HT-29 (cell line): ENCODE results near the gene EDN2. TPM values are rescaled to one million over a fixed set of nuclear protein-coding genes. Genes with fewer than 3 reads are reported as not detected.

Source experiments
- DNase-seq: peaks from one replicate; pipeline ENCODE4 v3.0.0-alpha.2; 2015; ENCODE audit warnings: low spot score
- small RNA-seq: library from RNA; depleted of rRNA; stranded (forward); fragments of <200 nt; gene quantifications from one replicate; pipeline ENCODE3, GENCODE V24; 2014
- total RNA-seq: library from RNA; depleted of rRNA; stranded (reverse); fragments of >200 nt; shearing (Covaris generic); gene quantifications from 2 replicates; pipeline ENCODE4 v1.2.3, GENCODE V29; 2014; rRNA removed

EDN2 gene
- total RNA-seq, 1 experiment from 2014 or later = 0.46 TPM

DNA sequence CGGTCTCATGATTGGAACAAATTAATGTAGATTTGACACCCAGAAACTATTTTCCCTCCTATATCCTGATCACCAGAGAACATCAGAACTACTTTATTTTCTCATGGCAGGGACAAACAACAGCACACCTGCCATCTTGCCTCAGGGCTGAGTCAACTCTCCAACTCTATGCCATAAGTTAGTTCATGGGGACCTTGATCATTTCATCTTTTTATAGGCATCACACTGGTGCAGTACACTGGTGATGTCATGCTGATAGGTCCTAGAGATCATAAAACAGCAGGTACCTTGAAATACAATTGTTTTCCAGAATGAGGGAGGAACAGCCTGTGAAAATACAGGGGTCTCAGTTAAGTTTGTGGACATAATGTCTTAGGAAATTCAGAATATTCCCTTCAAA lies 45.8 kb downstream of the EDN2 start:
- DNase-seq = no peak

DNA sequence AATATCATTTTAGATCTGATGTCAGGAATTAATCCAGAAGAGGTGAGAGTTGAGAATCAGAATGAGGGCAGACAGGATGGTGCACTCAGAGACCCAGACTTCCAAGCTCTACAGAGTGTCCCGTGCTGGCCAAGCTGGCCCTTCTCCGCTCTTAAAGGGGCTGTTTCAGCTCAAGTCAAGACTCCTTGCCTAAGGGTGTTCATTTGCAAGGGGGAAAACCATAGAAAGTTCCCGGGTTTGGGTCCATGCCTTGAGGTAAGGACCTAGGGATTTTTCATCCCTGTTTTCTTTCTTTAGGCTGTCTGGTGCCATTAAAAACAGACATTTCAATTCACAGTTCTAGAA lies 47.5 kb downstream of the EDN2 start:
- DNase-seq = no peak

DNA sequence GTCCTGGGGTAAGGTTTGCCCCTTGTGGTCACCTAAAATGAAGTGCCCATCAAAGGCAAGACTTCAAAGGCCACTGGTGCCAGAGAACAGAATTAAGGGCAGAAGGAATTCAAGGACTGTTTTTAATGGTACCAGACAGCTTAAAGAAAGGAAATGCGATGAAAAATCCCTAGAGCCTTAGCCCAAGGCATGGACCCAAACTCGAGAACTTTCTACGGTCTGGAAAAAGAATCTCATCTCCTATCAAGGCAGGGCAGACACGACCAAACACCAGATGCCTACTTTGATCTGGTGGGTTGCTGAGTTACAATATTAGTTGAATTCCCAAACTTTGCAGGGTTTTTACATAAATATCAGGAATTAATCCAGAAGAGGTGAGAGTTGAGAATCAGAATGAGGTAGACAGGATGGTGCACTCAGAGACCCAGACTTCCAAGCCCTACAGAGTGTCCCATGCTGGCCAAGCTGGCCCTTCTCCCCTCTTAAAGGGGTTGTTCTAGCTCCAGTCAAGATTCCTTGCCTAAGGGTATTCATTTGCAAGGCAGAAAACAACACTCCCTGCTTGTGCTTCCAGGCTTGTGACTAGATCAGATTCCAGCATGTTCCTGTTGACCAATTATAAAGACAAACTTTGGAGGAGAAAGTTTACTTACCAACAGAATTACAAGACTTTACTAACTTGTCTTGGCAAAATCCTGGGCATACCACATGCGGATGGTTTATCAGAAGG lies 48.0 kb downstream of the EDN2 start:
- no peak for DNase-seq

DNA sequence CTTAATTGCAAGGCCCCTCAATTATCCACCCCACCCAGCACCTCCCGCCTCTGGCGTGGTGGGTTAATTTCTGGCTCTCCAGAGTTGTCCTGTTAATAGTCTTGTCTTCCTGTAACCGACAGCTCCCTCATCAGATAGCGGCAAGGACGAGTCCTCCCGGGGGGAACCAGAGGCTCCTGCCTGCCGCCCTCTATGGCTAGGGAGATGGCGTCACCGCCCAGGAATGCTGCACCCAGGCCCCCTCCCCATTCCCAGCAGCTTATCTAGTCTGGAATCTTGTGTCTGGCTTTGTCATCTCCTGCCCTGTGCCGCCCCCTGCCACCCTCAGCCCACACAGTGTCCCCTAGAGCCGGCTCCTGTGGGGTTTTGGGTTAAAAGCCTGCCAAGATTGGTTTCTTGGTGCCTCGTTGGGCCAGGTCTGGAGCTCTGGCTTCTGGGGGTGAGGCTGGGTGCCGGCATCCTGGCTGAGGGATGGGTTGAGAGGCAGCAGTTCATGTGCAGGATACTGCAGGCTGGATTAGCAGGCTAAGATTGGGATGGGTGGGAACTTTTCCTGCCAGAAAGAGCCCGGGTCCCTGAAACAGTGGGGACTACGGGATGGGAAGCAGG lies 48.8 kb downstream of the EDN2 start:
- no peak for DNase-seq

DNA sequence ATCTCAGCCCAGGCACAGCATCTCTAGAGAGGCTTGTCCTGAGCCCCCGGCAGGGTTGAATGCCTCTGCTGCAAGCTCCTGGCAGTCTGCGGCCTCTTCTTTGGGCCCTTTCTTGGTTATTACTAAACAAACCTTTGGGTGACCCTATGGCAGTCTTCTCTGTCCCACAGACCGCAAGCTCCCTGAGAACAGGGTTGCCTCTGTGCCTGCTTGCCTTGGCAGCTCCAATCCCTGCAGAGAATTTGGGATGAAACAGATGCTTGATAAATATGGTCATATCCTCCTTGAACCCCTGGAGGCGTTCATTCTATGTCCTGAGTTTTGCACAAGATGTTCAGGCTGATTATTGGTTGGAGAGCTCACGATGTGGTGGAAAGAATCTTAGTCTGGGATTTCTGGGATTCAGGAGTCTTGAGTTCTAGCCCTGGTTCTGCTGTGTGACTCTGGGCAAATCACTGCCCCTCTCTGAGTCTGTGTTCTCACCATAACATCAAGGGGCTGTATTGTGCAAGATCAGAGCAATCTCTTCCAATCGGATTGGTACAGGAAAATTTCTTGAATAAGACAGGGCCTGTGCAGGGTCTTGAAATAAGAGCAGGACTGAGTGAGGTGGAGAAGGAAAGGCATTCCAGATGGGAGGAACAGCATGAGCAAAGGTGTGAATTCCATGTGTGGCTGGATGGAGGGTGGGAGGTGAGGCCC lies 49.6 kb downstream of the EDN2 start:
- no peak for DNase-seq

DNA sequence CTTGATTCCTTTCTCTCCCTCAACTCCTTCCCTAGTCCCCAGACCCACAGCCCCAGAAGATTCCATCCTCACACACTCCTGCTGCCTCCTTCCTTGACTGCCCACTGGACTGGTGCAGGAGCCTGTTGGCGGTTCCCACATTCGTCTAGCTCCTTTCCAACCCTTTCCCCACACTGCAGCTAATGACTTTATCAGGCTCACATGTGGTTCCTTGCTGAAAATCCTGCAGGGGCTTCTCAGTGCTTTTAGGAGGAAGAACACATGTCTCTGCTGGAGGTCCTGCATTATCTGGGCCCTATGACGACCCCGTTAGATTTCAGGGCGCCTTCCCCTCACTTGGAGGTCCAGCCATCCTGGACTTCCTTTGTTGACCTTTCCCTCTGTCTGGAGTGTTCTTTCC lies 50.2 kb downstream of the EDN2 start:
- no peak for DNase-seq

DNA sequence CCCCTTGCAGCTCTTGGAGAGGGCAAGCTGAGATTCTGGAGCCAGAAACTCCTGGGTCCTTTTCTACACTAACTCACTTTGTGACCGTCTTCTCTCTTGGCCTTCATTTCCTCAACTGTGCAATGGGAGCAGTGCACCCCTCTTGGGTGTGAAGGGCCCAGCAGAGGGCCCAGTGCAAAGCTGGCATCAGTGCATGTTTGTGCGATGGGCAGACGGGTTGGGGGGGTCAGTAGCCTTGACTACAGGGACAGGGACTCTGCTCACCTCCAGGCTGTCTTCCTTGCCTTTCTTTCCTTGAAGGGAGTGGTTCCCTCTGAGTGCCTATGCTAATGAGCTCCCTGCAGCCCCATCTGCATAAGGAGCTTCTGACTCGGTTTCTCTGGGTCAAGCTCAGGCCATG lies 51.0 kb downstream of the EDN2 start:
- DNase-seq = no peak

DNA sequence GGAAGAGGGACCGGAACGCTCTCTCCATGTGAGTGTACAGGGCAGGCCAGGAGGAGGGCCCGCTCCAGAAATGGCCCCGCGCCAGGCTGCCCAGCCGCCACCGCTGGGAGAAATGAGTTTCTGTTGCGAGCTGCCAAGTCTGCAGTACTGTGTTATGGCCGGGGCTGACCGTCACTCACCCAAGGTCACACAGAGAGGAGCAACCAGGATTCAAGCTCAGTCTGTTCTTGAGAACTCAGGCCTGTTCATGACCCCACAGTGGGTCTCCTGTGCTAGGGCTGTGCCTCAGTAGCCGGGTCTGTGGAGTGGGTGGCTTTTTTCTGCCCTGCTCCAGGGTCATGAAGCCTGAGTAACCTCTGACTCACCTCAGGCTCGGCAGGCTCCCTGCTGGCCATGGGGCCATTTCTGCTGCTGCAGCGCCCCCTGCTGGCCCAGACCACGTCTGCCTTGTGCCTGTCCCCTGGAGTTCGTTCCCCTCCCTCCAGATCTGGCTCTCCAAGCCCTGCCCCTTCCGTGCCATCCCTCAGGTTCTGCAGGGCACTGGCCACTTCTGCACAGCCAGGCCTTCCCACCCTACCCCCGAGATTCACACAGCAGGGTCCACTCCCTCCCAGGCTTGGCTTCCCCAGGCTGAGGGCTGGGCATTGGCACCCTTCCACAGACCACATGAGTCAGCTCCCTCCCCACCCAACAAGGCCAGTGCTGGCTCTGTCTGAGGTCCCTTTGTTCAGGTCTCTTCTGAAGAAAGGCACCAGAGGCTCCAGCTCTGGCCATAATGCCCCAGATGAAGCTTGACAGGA lies 51.8 kb downstream of the EDN2 start:
- peak; percentile 93 for DNase-seq

DNA sequence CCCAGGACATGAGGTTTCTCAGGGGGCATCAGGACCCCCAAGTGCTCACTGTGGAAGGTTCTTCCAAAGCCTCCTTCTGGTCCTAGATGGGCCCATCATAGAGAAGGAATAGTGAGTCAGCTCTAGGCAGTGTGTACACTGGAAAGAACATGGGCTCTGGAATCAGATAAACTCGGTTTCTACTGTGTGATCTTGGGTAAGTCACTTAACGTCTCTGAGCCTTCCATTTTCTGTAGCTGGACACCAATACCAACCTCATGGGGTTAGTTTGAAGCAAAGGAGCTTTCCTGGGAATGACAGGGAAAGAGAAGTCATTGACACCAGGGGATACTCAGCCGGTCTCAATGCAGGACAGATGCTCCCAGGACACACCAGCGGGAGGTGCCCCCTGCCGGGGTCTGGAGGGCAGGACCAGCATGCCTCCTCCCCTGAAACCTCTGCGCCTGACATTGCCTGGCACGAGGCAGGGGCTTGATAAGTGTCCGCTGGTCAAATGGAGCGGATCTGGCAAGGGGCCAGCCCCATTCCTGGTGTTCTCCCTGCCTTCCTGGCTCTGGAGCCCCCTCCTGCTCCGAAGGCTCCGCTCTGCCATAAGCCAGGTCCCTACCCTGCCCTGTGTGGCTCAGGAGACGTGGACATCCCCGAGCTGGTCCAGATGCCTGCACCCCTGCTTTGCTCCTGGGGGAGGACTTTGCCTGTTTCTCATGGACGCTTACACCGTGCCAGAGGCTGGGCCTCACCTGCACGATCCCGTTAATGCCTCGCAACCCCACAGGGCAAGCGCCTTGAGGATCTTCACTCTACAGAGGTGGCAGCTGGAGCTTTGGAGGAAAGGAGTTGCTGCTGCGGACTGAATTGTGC lies 52.8 kb downstream of the EDN2 start:
- DNase-seq = no peak

DNA sequence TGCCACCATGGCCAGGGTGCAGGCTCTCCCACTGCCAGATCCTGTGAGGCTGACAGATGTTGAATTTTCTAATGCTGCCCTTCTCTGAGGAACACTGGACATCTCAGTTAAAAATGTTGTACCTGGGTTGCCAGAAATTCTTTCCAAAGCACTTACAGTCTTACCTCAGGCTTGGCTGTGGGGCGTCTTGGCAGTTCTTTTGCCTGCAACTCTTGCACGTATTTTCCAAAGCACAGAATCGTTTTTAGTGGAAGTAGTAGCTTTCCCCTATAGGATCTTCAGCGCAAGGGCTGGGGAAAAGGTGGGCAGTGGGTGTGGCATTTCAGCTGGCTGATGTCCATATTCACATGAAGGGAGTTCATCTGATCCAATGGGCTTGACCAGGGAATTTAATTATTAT lies 53.9 kb downstream of the EDN2 start:
- DNase-seq = no peak

DNA sequence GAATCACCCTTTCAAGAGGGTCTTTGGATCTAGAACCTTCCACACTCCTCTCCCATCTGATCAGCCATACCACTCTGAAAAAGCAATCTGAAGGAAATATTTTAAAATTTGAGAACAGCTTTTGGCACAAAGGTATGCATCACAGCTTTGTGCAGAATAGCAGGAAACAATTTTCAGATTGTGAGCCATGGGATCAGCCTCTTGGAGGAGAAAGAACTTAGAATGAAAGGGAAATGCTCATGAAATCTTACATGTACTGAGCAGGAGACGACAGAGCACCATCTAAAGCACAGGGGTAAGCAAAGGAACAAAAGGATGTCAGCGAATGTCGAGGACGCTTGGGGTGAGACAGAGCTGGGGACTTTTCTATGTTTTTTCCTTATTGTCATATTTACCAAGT lies 54.4 kb downstream of the EDN2 start:
- DNase-seq = no peak

DNA sequence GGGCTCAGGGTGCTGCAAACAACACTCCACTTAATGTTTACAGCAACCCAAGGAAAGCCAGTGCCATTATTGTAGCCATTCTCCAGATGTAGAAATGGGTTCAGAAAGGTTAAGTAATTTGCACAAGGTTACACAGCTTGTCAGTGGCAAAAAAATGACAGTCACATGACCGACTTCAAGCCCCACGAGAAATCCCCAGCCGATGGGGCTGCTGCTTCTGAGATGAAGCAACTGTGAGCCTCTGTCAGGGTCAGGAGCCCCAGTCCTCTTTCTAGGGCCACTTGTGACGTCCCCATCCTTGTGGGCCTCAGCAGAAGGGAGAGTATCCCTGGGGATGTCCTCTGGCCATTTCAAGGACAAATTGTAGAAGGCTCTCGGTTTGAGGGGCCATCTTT lies 54.8 kb downstream of the EDN2 start:
- DNase-seq = no peak

Small RNA genes within 50 kb of the gene (small RNA-seq; reads per million reads assigned to genes)
- gene RNA5SP45 = not detected

Other genes with a start within 250 kb of the EDN2 start
- 24.7 and 31.2 TPM in 2 replicates for gene SCMH1, start 242.4 kb downstream of the EDN2 start, total RNA-seq
- gene FOXO6, start 123.2 kb downstream of the EDN2 start, total RNA-seq = 1.5 and 1.9 TPM in 2 replicates